ENCODE measurements around the gene DNAH17. TPM values are rescaled to one million over a fixed set of nuclear protein-coding genes. Genes with fewer than 3 reads are reported as not detected.

Gene DNAH17
- total RNA-seq, 1 donor from 2014 or later = not detected

GRCh38 chr17:78421084-78421533 lies 156.1 kb downstream of the DNAH17 start:
- intact Hi-C loops (cut with micrococcal nuclease) = loop anchor here (5.0 to 10.0 kb wide), 3 partner anchors 56 to 166 kb away; partner anchors contain the start of gene SOCS3
- peaks cover 44% of the 10 kb centered on the region for H3K36me3 ChIP-seq
- no peaks in the 10 kb centered on the region for H3K27me3 ChIP-seq (ENCODE audit: low read depth)
- H3K4me1 ChIP-seq = peaks cover 74% of the 10 kb centered on the region
- TF ChIP-seq CTCF (IDR thresholded peaks at IDR 0.05; ENCODE audit: borderline replicate concordance) = no peak
- no peaks in the 10 kb centered on the region for H3K9me3 ChIP-seq (replicated peaks)
- H3K4me3 ChIP-seq = no peak overlapping the region
- no peak for DNase-seq
- peak overlapping the region; percentile 57 for H3K27ac ChIP-seq (replicated peaks)

GRCh38 chr17:78419970-78420815 lies 157.0 kb downstream of the DNAH17 start:
- no peak overlapping the region for H3K4me3 ChIP-seq
- DNase-seq = peak; percentile 41
- intact Hi-C loops (cut with micrococcal nuclease) = loop anchor here (5.0 to 10.0 kb wide), 3 partner anchors 55 to 165 kb away; partner anchors contain the start of gene SOCS3
- peaks cover 35% of the 10 kb centered on the region for H3K36me3 ChIP-seq
- H3K27me3 ChIP-seq (ENCODE audit: low read depth) = no peaks in the 10 kb centered on the region
- H3K9me3 ChIP-seq (replicated peaks) = no peaks in the 10 kb centered on the region
- H3K4me1 ChIP-seq = peaks cover 79% of the 10 kb centered on the region
- no peak for TF ChIP-seq CTCF (IDR thresholded peaks at IDR 0.05; ENCODE audit: borderline replicate concordance)
- peak overlapping the region; percentile 57 for H3K27ac ChIP-seq (replicated peaks)

- intact Hi-C loops (cut with micrococcal nuclease) = no loop called here
- DNase-seq = no peak
- no peaks in the 10 kb centered on the region for H3K27me3 ChIP-seq (ENCODE audit: low read depth)
- H3K4me1 ChIP-seq = peaks cover 81% of the 10 kb centered on the region
- TF ChIP-seq CTCF (IDR thresholded peaks at IDR 0.05; ENCODE audit: borderline replicate concordance) = no peak
- no peak overlapping the region for H3K4me3 ChIP-seq
- peaks cover 23% of the 10 kb centered on the region for H3K36me3 ChIP-seq
- H3K27ac ChIP-seq (replicated peaks) = peak overlapping the region; percentile 88
- H3K9me3 ChIP-seq (replicated peaks) = no peaks in the 10 kb centered on the region
Measured at GRCh38 chr17:78418326-78419026, 158.7 kb downstream of the DNAH17 start.

GRCh38 chr17:78417531-78417909 lies 159.7 kb downstream of the DNAH17 start:
- Histone ChIP-seq H3K27me3 (ENCODE audit: low read depth) (no peaks in the 10 kb centered on the region), H3K4me1 (peaks cover 90% of the 10 kb centered on the region), H3K4me3 (no peak overlapping the region), H3K9me3 (replicated peaks) (no peaks in the 10 kb centered on the region), H3K27ac (replicated peaks) (peak overlapping the region; percentile 88), H3K36me3 (peaks cover 15% of the 10 kb centered on the region)
- intact Hi-C loops (cut with micrococcal nuclease) = no loop called here
- no peak for TF ChIP-seq CTCF (IDR thresholded peaks at IDR 0.05; ENCODE audit: borderline replicate concordance)
- no peak for DNase-seq

GRCh38 chr17:78416791-78417530 lies 160.2 kb downstream of the DNAH17 start:
- intact Hi-C loops (cut with micrococcal nuclease) = no loop called here
- peaks cover 14% of the 10 kb centered on the region for H3K36me3 ChIP-seq
- no peak for TF ChIP-seq CTCF (IDR thresholded peaks at IDR 0.05; ENCODE audit: borderline replicate concordance)
- H3K4me1 ChIP-seq = peaks cover 96% of the 10 kb centered on the region
- peak overlapping the region; percentile 88 for H3K27ac ChIP-seq (replicated peaks)
- peak overlapping the region; percentile 1 for H3K4me3 ChIP-seq
- no peaks in the 10 kb centered on the region for H3K9me3 ChIP-seq (replicated peaks)
- no peaks in the 10 kb centered on the region for H3K27me3 ChIP-seq (ENCODE audit: low read depth)
- no peak for DNase-seq
